ENCODE measurements around the gene THBS3. TPM values are rescaled to one million over a fixed set of nuclear protein-coding genes. Genes with fewer than 3 reads are reported as not detected.
"Not testable (repeated sequence)": the region's sequence is repeated elsewhere in the genome, so short reads cannot be mapped to it uniquely, and the experiment has no call there.

The THBS3 gene
- total RNA-seq, 1 donor from 2014 or later: 20.6 TPM

GRCh38 chr1:155236451-155236850, 28.8 kb upstream of the THBS3 start:
- intact Hi-C loops (cut with micrococcal nuclease): no loop called here

- intact Hi-C loops (cut with micrococcal nuclease): not testable (repeated sequence)
These were observed 27.7 kb upstream of the THBS3 start for GRCh38 chr1:155235375-155235774.

- intact Hi-C loops (cut with micrococcal nuclease): not testable (repeated sequence)
These were observed 25.8 kb upstream of the THBS3 start for GRCh38 chr1:155233502-155233901.

GRCh38 chr1:155232001-155232978, 24.6 kb upstream of the THBS3 start:
- intact Hi-C loops (cut with micrococcal nuclease): not testable (repeated sequence)

GRCh38 chr1:155231302-155231701, 23.6 kb upstream of the THBS3 start:
- intact Hi-C loops (cut with micrococcal nuclease): not testable (repeated sequence)

- intact Hi-C loops (cut with micrococcal nuclease): loop anchor here (5.0 kb wide), 1 partner anchor 141 kb away; no protein-coding TSS in a partner anchor
These were observed 20.4 kb upstream of the THBS3 start for GRCh38 chr1:155228096-155228427.

GRCh38 chr1:155227261-155228095, 19.8 kb upstream of the THBS3 start:
- intact Hi-C loops (cut with micrococcal nuclease): loop anchor here (1.0 to 5.0 kb wide), 8 partner anchors 8 to 253 kb away; partner anchors contain the start of genes CKS1B and ENTREP3

- intact Hi-C loops (cut with micrococcal nuclease): loop anchor here (1.0 to 5.0 kb wide), 8 partner anchors 8 to 253 kb away; partner anchors contain the start of genes CKS1B and ENTREP3
These were observed 19.2 kb upstream of the THBS3 start for GRCh38 chr1:155226910-155227260.

- intact Hi-C loops (cut with micrococcal nuclease): loop anchor here (5.0 kb wide), 1 partner anchor 139 kb away; no protein-coding TSS in a partner anchor
These were observed 18.7 kb upstream of the THBS3 start for GRCh38 chr1:155226188-155226909.

- intact Hi-C loops (cut with micrococcal nuclease): loop anchor here (5.0 kb wide), 1 partner anchor 138 kb away; no protein-coding TSS in a partner anchor
These were observed 17.7 kb upstream of the THBS3 start for GRCh38 chr1:155225404-155225759.

GRCh38 chr1:155223047-155223446, 15.3 kb upstream of the THBS3 start:
- intact Hi-C loops (cut with micrococcal nuclease): no loop called here

- intact Hi-C loops (cut with micrococcal nuclease): not testable (repeated sequence)
These were observed 12.7 kb upstream of the THBS3 start for GRCh38 chr1:155220211-155220965.

GRCh38 chr1:155219592-155220031, 11.9 kb upstream of the THBS3 start:
- intact Hi-C loops (cut with micrococcal nuclease): loop anchor here (1.0 kb wide), 2 partner anchors 8 to 22 kb away; a partner anchor contains a TSS

GRCh38 chr1:155218854-155219591, 11.3 kb upstream of the THBS3 start:
- intact Hi-C loops (cut with micrococcal nuclease): loop anchor here (1.0 kb wide), 2 partner anchors 8 to 22 kb away; a partner anchor contains a TSS

GRCh38 chr1:155214702-155215101, 7.0 kb upstream of the THBS3 start:
- intact Hi-C loops (cut with micrococcal nuclease): not testable (repeated sequence)

- intact Hi-C loops (cut with micrococcal nuclease): not testable (repeated sequence)
These were observed 4.3 kb upstream of the THBS3 start for GRCh38 chr1:155212051-155212440.

- intact Hi-C loops (cut with micrococcal nuclease): not testable (repeated sequence)
These were observed 3.8 kb upstream of the THBS3 start for GRCh38 chr1:155211381-155212050.

GRCh38 chr1:155210314-155211104, 2.8 kb upstream of the THBS3 start:
- intact Hi-C loops (cut with micrococcal nuclease): no loop called here

All from T-helper 1 cell treated with Interleukin-12 subunit alpha and Interleukin-12 subunit beta and Interleukin-4 antibody, amounts not matched to agents 30 ng/mL and 1 ng/mL, for 36 hours (primary cell).